ENCODE results near the gene CFAP53.

The CFAP53 gene

GRCh38 chr18:50307738-50308470 is 41.6 kb upstream of the CFAP53 start:
- Histone ChIP-seq H3K36me3 (no peaks in the 10 kb centered on the region), H3K4me2 (peak overlapping the region; percentile 82 to 91 (median 88)), H3K9me3 (replicated peaks in 1 of 11) (peaks cover 7 to 39% (median 32%) of the 10 kb centered on the region in 11 experiments), H3K27me3 (no peaks in the 10 kb centered on the region), H3K27ac (peak overlapping the region; percentile 61 to 85 (median 78); a peak in 21 of 22 replicates), H4K20me1 (no peaks in the 10 kb centered on the region), H3K9ac (peak overlapping the region; percentile 60 to 78 (median 72)), H3K4me1 (peaks cover 42 to 56% (median 49%) of the 10 kb centered on the region in 10 experiments), H3K4me3 (peak overlapping the region; percentile 50 to 69 (median 57))
- peak; percentile 71 to 96 (median 89) for TF ChIP-seq Cebpa-rat (IDR thresholded peaks at IDR 0.05)

DNA sequence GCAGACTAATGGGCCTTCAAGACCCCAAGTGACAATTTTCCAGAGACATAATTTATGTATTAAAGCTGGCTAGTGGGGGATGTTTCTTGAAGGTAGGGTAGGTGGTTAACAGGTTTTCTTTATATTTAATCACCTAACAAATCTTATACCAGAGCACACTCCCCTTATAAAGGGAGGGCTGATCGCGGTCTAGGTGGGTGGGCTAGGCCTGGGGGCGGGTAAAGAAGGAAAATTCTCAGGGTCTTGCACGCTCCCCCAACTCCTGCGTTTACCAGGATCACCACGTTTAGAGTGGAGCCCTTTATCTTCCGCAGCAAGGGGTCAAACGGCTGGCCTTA is 41.1 kb upstream of the CFAP53 start:
- Histone ChIP-seq H3K9ac (peak overlapping the region; percentile 60 to 78 (median 72)), H3K4me2 (peak overlapping the region; percentile 82 to 91 (median 88)), H3K4me3 (peak overlapping the region; percentile 50 to 69 (median 57)), H3K9me3 (replicated peaks in 1 of 11) (peaks cover 7 to 39% (median 32%) of the 10 kb centered on the region in 11 experiments), H4K20me1 (no peaks in the 10 kb centered on the region), H3K36me3 (no peaks in the 10 kb centered on the region), H3K27me3 (no peaks in the 10 kb centered on the region), H3K27ac (peak overlapping the region; percentile 61 to 85 (median 78); a peak in 21 of 22 replicates), H3K4me1 (peaks cover 36 to 51% (median 43%) of the 10 kb centered on the region in 10 experiments)
- no peak for TF ChIP-seq Cebpa-rat (IDR thresholded peaks at IDR 0.05)

- TF ChIP-seq Cebpa-rat (IDR thresholded peaks at IDR 0.05) = no peak
- Histone ChIP-seq H3K27ac (peak overlapping the region in 10 of 11 experiments; percentile 65 to 85 (median 78); a peak in 20 of 22 replicates), H4K20me1 (no peaks in the 10 kb centered on the region), H3K36me3 (no peaks in the 10 kb centered on the region), H3K27me3 (no peaks in the 10 kb centered on the region), H3K4me2 (peak overlapping the region; percentile 82 to 91 (median 88)), H3K4me3 (peak overlapping the region; percentile 50 to 69 (median 57)), H3K9ac (peak overlapping the region; percentile 60 to 78 (median 72)), H3K4me1 (peaks cover 34 to 47% (median 39%) of the 10 kb centered on the region in 10 experiments), H3K9me3 (replicated peaks in 1 of 11) (peaks cover 7 to 39% (median 32%) of the 10 kb centered on the region in 11 experiments)
Measured at GRCh38 chr18:50306944-50307343, 40.6 kb upstream of the CFAP53 start.

DNA sequence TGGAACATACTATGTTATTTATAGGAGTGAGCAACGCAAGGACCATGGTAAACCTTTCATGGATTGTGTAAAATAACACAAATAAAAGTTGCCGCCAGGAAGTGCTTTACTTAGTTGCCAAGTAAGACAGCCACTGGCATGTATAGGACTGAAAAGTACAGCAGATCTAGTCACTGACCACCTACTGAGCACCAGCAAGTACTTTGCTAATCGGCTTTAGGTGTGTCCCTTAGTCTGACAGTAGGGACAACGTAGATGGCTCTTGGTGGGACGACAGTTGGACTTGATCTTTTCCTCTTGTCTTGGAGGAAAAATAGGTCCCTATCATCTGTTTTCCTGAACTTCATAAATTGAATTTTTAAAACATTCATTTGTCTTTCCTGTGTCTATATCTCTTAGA is 34.8 kb upstream of the CFAP53 start:
- H3K4me2 ChIP-seq = no peak overlapping the region
- no peaks in the 10 kb centered on the region for H3K36me3 ChIP-seq
- H4K20me1 ChIP-seq = no peaks in the 10 kb centered on the region
- H3K4me3 ChIP-seq = no peak overlapping the region
- no peak overlapping the region for H3K9ac ChIP-seq
- no peaks in the 10 kb centered on the region for H3K27me3 ChIP-seq
- no peak overlapping the region for H3K27ac ChIP-seq
- peaks cover 7 to 19% (median 14%) of the 10 kb centered on the region in 11 experiments; a peak in 17 of 22 replicates for H3K9me3 ChIP-seq (replicated peaks in 1 of 11)
- TF ChIP-seq Cebpa-rat (IDR thresholded peaks at IDR 0.05) = no peak
- H3K4me1 ChIP-seq = peaks cover 10 to 18% (median 13%) of the 10 kb centered on the region in 10 experiments

DNA sequence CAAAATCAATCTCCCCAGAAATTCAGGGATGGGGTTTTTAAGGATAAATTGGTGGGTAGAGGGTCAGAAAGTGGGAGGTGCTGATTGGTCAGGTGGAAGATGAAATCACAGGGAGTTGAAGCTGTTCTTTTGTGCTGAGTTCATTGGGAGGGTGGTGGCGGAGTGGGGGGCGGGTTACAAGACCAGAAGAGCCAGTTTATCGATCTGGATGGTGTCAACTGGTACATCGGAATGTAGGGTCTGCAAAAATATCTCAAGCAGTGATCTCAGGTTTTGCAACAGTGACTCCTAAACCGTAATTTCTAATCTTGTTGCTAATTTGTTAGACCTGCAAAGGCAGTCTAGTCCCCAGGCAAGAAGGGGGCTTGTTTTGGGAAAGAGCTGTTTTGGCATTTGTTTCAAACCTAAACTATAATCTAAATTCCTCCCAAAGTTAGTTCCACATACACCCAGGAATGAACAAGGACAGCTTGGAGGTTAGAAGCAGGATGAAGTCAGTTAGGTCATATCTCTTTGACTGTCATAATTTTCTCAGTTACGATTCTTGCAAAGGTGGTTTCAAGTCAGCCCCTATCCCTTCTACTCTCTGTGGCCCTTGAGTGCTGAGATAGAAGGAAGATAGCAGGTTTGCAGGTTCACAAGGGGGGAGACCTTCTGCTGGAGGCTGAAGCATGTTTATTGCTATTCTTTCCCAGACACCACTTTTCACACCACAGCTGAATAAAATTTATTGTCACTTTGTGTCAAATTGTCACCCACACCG is 33.5 kb upstream of the CFAP53 start:
- no peaks in the 10 kb centered on the region for H3K36me3 ChIP-seq
- no peaks in the 10 kb centered on the region for H3K27me3 ChIP-seq
- H3K27ac ChIP-seq = no peak overlapping the region
- peaks cover 10 to 18% (median 13%) of the 10 kb centered on the region in 10 experiments for H3K4me1 ChIP-seq
- no peaks in the 10 kb centered on the region for H4K20me1 ChIP-seq
- H3K4me3 ChIP-seq = no peak overlapping the region
- no peak for TF ChIP-seq Cebpa-rat (IDR thresholded peaks at IDR 0.05)
- H3K9ac ChIP-seq = no peak overlapping the region
- H3K4me2 ChIP-seq = no peak overlapping the region
- H3K9me3 ChIP-seq (replicated peaks in 1 of 11) = peaks cover 0 to 12% (median 6%) of the 10 kb centered on the region in 11 experiments; a peak in 12 of 22 replicates

- Histone ChIP-seq H3K4me1 (peaks cover 10 to 18% (median 13%) of the 10 kb centered on the region in 10 experiments), H4K20me1 (no peaks in the 10 kb centered on the region), H3K9me3 (replicated peaks in 1 of 11) (peaks cover 0 to 4% (median 0%) of the 10 kb centered on the region in 11 experiments; a peak in 3 of 22 replicates), H3K27ac (peak overlapping the region in 3 of 11 experiments; percentile 11 to 71 (median 22); a peak in 3 of 22 replicates), H3K4me3 (peak overlapping the region in 6 of 10 experiments; percentile 3 to 63 (median 45); a peak in 4 of 20 replicates), H3K9ac (peak overlapping the region in 3 of 11 experiments; percentile 34 to 59 (median 36); a peak in 1 of 22 replicates), H3K4me2 (peak overlapping the region; percentile 76 to 94 (median 87)), H3K36me3 (no peaks in the 10 kb centered on the region), H3K27me3 (no peaks in the 10 kb centered on the region)
- TF ChIP-seq Cebpa-rat (IDR thresholded peaks at IDR 0.05) = no peak
Measured at GRCh38 chr18:50298443-50299284, 32.4 kb upstream of the CFAP53 start.

DNA sequence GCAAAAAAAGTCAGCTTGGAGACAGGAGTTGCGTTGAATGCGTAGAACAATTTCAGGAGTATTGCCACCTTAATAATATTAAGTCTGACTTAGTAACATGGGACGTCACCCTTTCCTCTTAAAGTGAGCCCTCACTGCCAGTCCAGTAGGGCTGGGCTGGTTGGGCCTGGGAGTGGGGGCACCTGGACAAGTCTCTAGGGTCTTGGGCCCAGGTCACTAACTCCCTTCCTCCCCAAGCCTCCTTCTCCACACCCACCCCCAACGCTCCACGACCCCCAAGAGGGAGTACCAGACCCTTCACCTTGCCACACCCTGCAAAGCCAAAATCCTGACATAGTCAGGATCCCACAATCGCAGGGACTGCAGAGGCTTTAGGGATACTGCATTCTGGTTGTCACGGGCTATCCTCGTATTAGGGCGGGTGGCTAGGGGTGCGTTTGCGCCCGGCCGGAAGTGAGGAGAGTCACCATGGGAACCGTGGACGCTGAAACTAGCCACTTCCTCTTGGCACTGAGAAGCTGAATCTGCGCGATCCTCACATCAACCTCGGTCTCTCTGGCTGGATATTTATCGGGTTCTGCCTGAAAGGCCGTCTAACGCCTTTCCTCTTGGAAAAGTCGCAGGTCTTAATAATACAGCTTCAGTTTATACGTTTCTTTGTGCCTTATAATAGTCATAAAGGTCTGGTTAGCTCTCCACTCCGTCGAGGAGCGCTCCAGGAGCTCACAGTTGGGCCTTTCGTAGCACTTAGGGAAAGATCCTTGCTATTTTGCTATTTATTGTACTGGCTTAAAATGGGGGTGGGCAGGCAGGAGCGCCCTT is 31.5 kb upstream of the CFAP53 start:
- peaks cover 0 to 6% (median 0%) of the 10 kb centered on the region in 11 experiments; a peak in 1 of 22 replicates for H3K9me3 ChIP-seq (replicated peaks in 1 of 11)
- peak overlapping the region; percentile 76 to 94 (median 87) for H3K4me2 ChIP-seq
- no peak for TF ChIP-seq Cebpa-rat (IDR thresholded peaks at IDR 0.05)
- H3K36me3 ChIP-seq = no peaks in the 10 kb centered on the region
- H3K4me3 ChIP-seq = peak overlapping the region; percentile 3 to 63 (median 44); a peak in 17 of 20 replicates
- no peaks in the 10 kb centered on the region for H4K20me1 ChIP-seq
- H3K4me1 ChIP-seq = peaks cover 10 to 18% (median 13%) of the 10 kb centered on the region in 10 experiments
- no peaks in the 10 kb centered on the region for H3K27me3 ChIP-seq
- H3K9ac ChIP-seq = peak overlapping the region in 6 of 11 experiments; percentile 16 to 59 (median 35); a peak in 9 of 22 replicates
- peak overlapping the region in 4 of 11 experiments; percentile 11 to 71 (median 30); a peak in 4 of 22 replicates for H3K27ac ChIP-seq
